ENCODE results near the gene CELSR1.

CELSR1 gene

GRCh38 chr22:46379066-46379930 is 158.1 kb downstream of the CELSR1 start:
- H3K79me2 ChIP-seq (ENCODE audit: low read length): no peaks in the 10 kb centered on the region
- no peak overlapping the region for H3K27ac ChIP-seq (ENCODE audit: low read length)

GRCh38 chr22:46378426-46379065 is 158.9 kb downstream of the CELSR1 start:
- Histone ChIP-seq H3K4me2 (ENCODE audit: low read length) (no peak overlapping the region), H4K20me1 (ENCODE audit: insufficient read depth, low read length) (no peaks in the 10 kb centered on the region), H3K9me3 (ENCODE audit: insufficient read depth, low read length) (no peaks in the 10 kb centered on the region), H3K79me2 (ENCODE audit: low read length) (no peaks in the 10 kb centered on the region), H3K36me3 (replicated peaks; ENCODE audit: low read depth, low read length) (no peaks in the 10 kb centered on the region), H2AFZ (ENCODE audit: low read depth, low read length) (no peak overlapping the region), H3K9ac (ENCODE audit: low read length) (no peak overlapping the region), H3K27ac (ENCODE audit: low read length) (no peak overlapping the region), H3K4me1 (ENCODE audit: low read length) (no peaks in the 10 kb centered on the region), H3K4me3 (ENCODE audit: low read length) (no peak overlapping the region), H3K27me3 (ENCODE audit: low read depth, low read length) (no peaks in the 10 kb centered on the region)
- no peak for TF ChIP-seq EZH2phosphoT487 (IDR thresholded peaks at IDR 0.05; ENCODE audit: low read depth)
- TF ChIP-seq, protein P1, sequence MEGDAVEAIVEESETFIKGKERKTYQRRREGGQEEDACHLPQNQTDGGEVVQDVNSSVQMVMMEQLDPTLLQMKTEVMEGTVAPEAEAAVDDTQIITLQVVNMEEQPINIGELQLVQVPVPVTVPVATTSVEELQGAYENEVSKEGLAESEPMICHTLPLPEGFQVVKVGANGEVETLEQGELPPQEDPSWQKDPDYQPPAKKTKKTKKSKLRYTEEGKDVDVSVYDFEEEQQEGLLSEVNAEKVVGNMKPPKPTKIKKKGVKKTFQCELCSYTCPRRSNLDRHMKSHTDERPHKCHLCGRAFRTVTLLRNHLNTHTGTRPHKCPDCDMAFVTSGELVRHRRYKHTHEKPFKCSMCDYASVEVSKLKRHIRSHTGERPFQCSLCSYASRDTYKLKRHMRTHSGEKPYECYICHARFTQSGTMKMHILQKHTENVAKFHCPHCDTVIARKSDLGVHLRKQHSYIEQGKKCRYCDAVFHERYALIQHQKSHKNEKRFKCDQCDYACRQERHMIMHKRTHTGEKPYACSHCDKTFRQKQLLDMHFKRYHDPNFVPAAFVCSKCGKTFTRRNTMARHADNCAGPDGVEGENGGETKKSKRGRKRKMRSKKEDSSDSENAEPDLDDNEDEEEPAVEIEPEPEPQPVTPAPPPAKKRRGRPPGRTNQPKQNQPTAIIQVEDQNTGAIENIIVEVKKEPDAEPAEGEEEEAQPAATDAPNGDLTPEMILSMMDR (IDR thresholded peaks at IDR 0.05; ENCODE audit: low read depth, low read length): no peak

More at GRCh38 chr22:46379066-46379930, 158.1 kb downstream of the CELSR1 start:
- Histone ChIP-seq H3K4me1 (ENCODE audit: low read length) (no peaks in the 10 kb centered on the region), H2AFZ (ENCODE audit: low read depth, low read length) (no peak overlapping the region), H3K36me3 (replicated peaks; ENCODE audit: low read depth, low read length) (no peaks in the 10 kb centered on the region), H3K4me2 (ENCODE audit: low read length) (no peak overlapping the region), H3K9me3 (ENCODE audit: insufficient read depth, low read length) (no peaks in the 10 kb centered on the region), H3K27me3 (ENCODE audit: low read depth, low read length) (no peaks in the 10 kb centered on the region), H4K20me1 (ENCODE audit: insufficient read depth, low read length) (no peaks in the 10 kb centered on the region), H3K9ac (ENCODE audit: low read length) (no peak overlapping the region), H3K4me3 (ENCODE audit: low read length) (no peak overlapping the region)
- TF ChIP-seq, protein P1 (IDR thresholded peaks at IDR 0.05; ENCODE audit: low read depth, low read length): no peak
- no peak for TF ChIP-seq EZH2phosphoT487 (IDR thresholded peaks at IDR 0.05; ENCODE audit: low read depth)

DNA sequence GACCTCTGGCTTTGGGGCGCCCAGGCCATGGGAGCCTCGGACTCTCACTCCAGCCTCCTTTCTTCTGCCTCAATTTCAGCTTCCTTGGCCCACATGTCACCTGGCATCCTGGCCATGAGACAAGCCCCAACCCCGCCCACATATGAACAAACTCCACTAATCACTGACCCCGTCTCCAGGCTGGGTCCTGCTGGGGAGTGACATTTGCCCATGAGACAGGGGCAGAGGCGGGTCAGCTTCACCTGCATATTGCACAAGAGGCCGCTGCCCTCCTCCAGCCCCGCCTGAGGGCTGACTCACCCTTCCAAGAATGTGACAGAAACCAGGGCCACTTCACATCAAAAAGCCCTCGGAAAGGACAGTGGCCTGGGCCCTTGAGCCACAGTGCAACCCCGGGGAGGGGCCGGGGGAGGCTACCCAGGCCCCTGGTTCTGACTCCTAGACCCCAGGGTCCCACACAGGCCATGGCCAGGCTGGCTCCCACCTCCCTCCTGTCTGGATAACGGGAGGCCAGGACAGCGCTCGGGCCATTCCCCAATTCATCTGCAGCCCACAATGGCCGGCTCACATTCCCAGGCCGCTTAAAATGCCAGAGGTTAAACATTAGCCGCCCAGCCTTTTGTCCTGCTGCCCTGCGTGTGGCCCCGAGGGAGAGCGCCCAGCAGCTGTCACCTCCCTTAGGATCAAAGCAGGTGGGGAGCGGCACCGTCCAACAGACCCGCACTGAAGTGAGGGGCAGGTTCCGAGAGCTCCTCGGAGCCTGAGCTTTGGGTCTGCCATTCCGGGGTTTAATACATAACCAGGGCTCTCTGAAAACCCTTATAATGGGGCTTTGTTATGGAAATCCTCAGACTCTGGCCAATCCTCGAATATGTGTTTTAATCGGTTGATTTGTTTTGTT is 159.6 kb downstream of the CELSR1 start:
- Histone ChIP-seq H3K27ac (ENCODE audit: low read length) (no peak overlapping the region), H3K36me3 (replicated peaks; ENCODE audit: low read depth, low read length) (no peaks in the 10 kb centered on the region), H3K4me1 (ENCODE audit: low read length) (no peaks in the 10 kb centered on the region), H3K9me3 (ENCODE audit: insufficient read depth, low read length) (no peaks in the 10 kb centered on the region), H3K27me3 (ENCODE audit: low read depth, low read length) (no peaks in the 10 kb centered on the region), H2AFZ (ENCODE audit: low read depth, low read length) (no peak overlapping the region), H3K9ac (ENCODE audit: low read length) (no peak overlapping the region), H4K20me1 (ENCODE audit: insufficient read depth, low read length) (no peaks in the 10 kb centered on the region), H3K4me3 (ENCODE audit: low read length) (no peak overlapping the region), H3K4me2 (ENCODE audit: low read length) (no peak overlapping the region), H3K79me2 (ENCODE audit: low read length) (no peaks in the 10 kb centered on the region)
- no peak for TF ChIP-seq EZH2phosphoT487 (IDR thresholded peaks at IDR 0.05; ENCODE audit: low read depth)
- TF ChIP-seq, protein P1 (IDR thresholded peaks at IDR 0.05; ENCODE audit: low read depth, low read length): no peak

Measured in OCI-LY3 (cell line).